VCaP (cell line): ENCODE data around the gene CDH13.

Experiments used
- H3K27ac ChIP-seq: fragments of 450-650 bp; 2 replicates; pipeline ENCODE4 v1.5.1; 2017
- CTCF ChIP-seq: fragments of 450-650 bp; conservative IDR thresholded peaks from 2 replicates; pipeline ENCODE4 v1.5.1; 2017; ENCODE audit warnings: mild to moderate bottlenecking, moderate library complexity

Gene CDH13

GRCh38 chr16:82860071-82860470, 233.3 kb downstream of the CDH13 start:
- no peak for TF ChIP-seq CTCF
- H3K27ac ChIP-seq = no peak overlapping the region

- H3K27ac ChIP-seq = no peak overlapping the region
- TF ChIP-seq CTCF = no peak
These were observed 235.3 kb downstream of the CDH13 start for GRCh38 chr16:82862057-82862456.

GRCh38 chr16:82864332-82865040, 237.7 kb downstream of the CDH13 start:
- TF ChIP-seq CTCF = no peak

GRCh38 chr16:82865412-82865811, 238.6 kb downstream of the CDH13 start:
- no peak for TF ChIP-seq CTCF

More at GRCh38 chr16:82864332-82865040, 237.7 kb downstream of the CDH13 start:
- H3K27ac ChIP-seq = no peak overlapping the region

GRCh38 chr16:82867485-82867884, 240.7 kb downstream of the CDH13 start:
- TF ChIP-seq CTCF = no peak
- H3K27ac ChIP-seq = no peak overlapping the region

More at GRCh38 chr16:82865412-82865811, 238.6 kb downstream of the CDH13 start:
- H3K27ac ChIP-seq = no peak overlapping the region

- no peak overlapping the region for H3K27ac ChIP-seq
- TF ChIP-seq CTCF = no peak
These were observed 247.5 kb downstream of the CDH13 start for GRCh38 chr16:82874271-82874670.

- H3K27ac ChIP-seq = no peak overlapping the region
- TF ChIP-seq CTCF = no peak
These were observed 247.9 kb downstream of the CDH13 start for GRCh38 chr16:82874672-82875071.
